Measurements from ENCODE around the gene SNRPD1.
"Not testable (repeated sequence)": the region's sequence is repeated elsewhere in the genome, so short reads cannot be mapped to it uniquely, and the experiment has no call there.

SNRPD1 gene

DNA sequence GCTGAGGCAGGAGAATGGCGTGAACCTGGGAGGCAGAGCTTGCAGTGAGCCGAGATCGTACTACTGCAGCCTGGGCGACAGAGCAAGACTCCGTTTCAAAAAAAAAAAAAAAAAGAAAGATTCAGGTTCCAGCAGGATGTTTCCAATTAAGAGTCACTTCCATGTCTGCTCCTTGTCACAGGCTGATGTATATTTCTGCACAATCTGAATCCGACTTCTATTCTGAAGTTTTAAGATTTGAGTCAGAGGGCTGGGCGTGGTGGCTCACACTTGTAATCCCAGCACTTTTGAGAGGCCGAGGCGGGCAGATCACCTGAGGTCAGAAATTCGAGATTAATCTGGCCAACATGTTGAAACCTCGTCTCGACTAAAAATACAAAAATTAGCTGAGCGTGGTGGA is 24.7 kb downstream of the SNRPD1 start:
- H3K9ac ChIP-seq (ENCODE audit: low read depth in 1 of 2, low read length in 2 of 2) = no peak overlapping the region
- no peak overlapping the region for H3K27ac ChIP-seq (ENCODE audit: low read depth, low read length)
- H3K4me1 ChIP-seq (ENCODE audit: control insufficient read depth in 1 of 2, insufficient read depth in 2 of 2, low read length in 2 of 2) = no peaks in the 10 kb centered on the region
- H3K9me3 ChIP-seq (ENCODE audit: control insufficient read depth in 1 of 2, low read length in 2 of 2) = no peaks in the 10 kb centered on the region
- no peak overlapping the region for H3K4me3 ChIP-seq (ENCODE audit: low read depth in 1 of 2, low read length in 2 of 2)
- no peaks in the 10 kb centered on the region for H3K27me3 ChIP-seq (ENCODE audit: control insufficient read depth in 1 of 2, insufficient read depth in 2 of 2, low read length in 2 of 2)
- peaks cover 1 to 8% of the 10 kb centered on the region in 2 donors for H3K36me3 ChIP-seq (ENCODE audit: control insufficient read depth in 1 of 2, insufficient read depth in 2 of 2, low read length in 2 of 2)

DNA sequence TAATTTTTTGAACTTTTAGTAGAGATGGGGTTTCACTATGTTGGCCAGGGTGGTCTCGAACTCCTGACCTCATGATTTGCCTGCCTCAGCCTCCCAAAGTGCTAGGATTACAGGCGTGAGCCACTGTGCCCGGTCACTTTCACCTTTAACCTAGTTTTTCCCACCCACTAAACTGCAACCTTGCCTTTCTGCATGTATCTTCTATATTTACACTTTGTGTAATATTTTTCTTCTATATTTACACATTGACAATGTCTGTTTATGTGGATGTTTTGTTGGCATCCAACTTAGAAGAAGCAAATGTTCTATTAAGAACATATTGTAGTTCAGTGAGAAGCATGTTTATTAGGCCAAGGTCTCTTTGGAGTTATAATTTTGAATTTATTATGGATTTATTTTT is 26.7 kb downstream of the SNRPD1 start:
- no peak overlapping the region for H3K27ac ChIP-seq (ENCODE audit: low read depth, low read length)
- no peaks in the 10 kb centered on the region for H3K9me3 ChIP-seq (ENCODE audit: control insufficient read depth in 1 of 2, low read length in 2 of 2)
- H3K27me3 ChIP-seq (ENCODE audit: control insufficient read depth in 1 of 2, insufficient read depth in 2 of 2, low read length in 2 of 2) = no peaks in the 10 kb centered on the region
- H3K9ac ChIP-seq (ENCODE audit: low read depth in 1 of 2, low read length in 2 of 2) = no peak overlapping the region
- H3K4me1 ChIP-seq (ENCODE audit: control insufficient read depth in 1 of 2, insufficient read depth in 2 of 2, low read length in 2 of 2) = no peaks in the 10 kb centered on the region
- H3K4me3 ChIP-seq (ENCODE audit: low read depth in 1 of 2, low read length in 2 of 2) = no peak overlapping the region
- peaks cover 0 to 5% of the 10 kb centered on the region in 2 donors for H3K36me3 ChIP-seq (ENCODE audit: control insufficient read depth in 1 of 2, insufficient read depth in 2 of 2, low read length in 2 of 2)

GRCh38 chr18:21640375-21640774 is 28.3 kb downstream of the SNRPD1 start:
- not testable (repeated sequence) for H3K36me3 ChIP-seq (ENCODE audit: control insufficient read depth in 1 of 2, insufficient read depth in 2 of 2, low read length in 2 of 2); H3K9me3 ChIP-seq (ENCODE audit: control insufficient read depth in 1 of 2, low read length in 2 of 2); H3K27ac ChIP-seq (ENCODE audit: low read depth, low read length); H3K27me3 ChIP-seq (ENCODE audit: control insufficient read depth in 1 of 2, insufficient read depth in 2 of 2, low read length in 2 of 2); H3K4me3 ChIP-seq (ENCODE audit: low read depth in 1 of 2, low read length in 2 of 2); H3K4me1 ChIP-seq (ENCODE audit: control insufficient read depth in 1 of 2, insufficient read depth in 2 of 2, low read length in 2 of 2); H3K9ac ChIP-seq (ENCODE audit: low read depth in 1 of 2, low read length in 2 of 2)

GRCh38 chr18:21650311-21650710 is 38.2 kb downstream of the SNRPD1 start:
- H3K4me1 ChIP-seq (ENCODE audit: control insufficient read depth in 1 of 2, insufficient read depth in 2 of 2, low read length in 2 of 2) = no peaks in the 10 kb centered on the region
- H3K27ac ChIP-seq (ENCODE audit: low read depth, low read length) = no peak overlapping the region
- no peak overlapping the region for H3K9ac ChIP-seq (ENCODE audit: low read depth in 1 of 2, low read length in 2 of 2)
- H3K27me3 ChIP-seq (ENCODE audit: control insufficient read depth in 1 of 2, insufficient read depth in 2 of 2, low read length in 2 of 2) = no peaks in the 10 kb centered on the region
- H3K9me3 ChIP-seq (ENCODE audit: control insufficient read depth in 1 of 2, low read length in 2 of 2) = no peaks in the 10 kb centered on the region
- H3K36me3 ChIP-seq (ENCODE audit: control insufficient read depth in 1 of 2, insufficient read depth in 2 of 2, low read length in 2 of 2) = peaks cover 4 to 9% of the 10 kb centered on the region in 2 donors
- H3K4me3 ChIP-seq (ENCODE audit: low read depth in 1 of 2, low read length in 2 of 2) = no peak overlapping the region

DNA sequence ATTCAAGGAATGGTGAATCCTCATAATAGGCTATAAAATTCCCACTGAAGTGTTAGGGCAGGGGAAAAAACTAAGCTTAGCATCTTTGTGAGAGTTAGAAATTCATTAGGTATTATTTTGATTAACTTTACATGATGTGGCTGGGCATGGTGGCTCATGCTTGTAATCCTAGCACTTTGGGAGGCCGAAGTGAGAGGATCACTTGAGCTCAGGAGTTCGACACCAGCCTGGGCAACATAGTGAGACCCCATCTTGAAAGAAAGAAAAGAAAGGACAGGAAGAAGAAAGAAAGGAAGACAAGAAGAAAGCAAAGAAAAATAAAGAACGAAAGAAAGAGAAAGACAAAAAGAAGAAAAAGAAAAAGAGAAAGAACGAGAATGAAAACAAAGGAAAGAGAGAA is 40.0 kb downstream of the SNRPD1 start:
- Histone ChIP-seq H3K9me3 (ENCODE audit: control insufficient read depth in 1 of 2, low read length in 2 of 2) (no peaks in the 10 kb centered on the region), H3K36me3 (ENCODE audit: control insufficient read depth in 1 of 2, insufficient read depth in 2 of 2, low read length in 2 of 2) (peaks cover 4 to 13% of the 10 kb centered on the region in 2 donors), H3K27ac (ENCODE audit: low read depth, low read length) (no peak overlapping the region), H3K4me3 (ENCODE audit: low read depth in 1 of 2, low read length in 2 of 2) (no peak overlapping the region), H3K4me1 (ENCODE audit: control insufficient read depth in 1 of 2, insufficient read depth in 2 of 2, low read length in 2 of 2) (no peaks in the 10 kb centered on the region), H3K9ac (ENCODE audit: low read depth in 1 of 2, low read length in 2 of 2) (no peak overlapping the region), H3K27me3 (ENCODE audit: control insufficient read depth in 1 of 2, insufficient read depth in 2 of 2, low read length in 2 of 2) (no peaks in the 10 kb centered on the region)

DNA sequence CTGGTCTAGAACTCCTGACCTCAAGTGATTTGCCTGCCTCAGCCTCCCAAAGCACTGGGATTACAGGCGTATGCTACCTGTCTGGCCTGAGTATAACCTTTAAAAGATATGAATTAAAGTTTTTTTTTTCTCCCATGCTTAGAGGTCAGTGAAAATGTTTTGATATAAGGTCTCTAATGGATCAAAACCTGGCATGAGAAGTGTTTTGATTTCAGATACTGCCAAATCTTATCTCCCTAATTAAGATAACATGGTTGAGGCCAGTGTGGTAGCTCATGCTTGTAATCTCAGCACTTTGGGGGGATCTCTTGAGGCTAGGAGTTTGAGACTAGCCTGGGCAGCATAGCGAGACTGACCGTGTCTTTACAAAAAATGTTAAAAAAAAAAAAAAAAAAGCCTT is 41.2 kb downstream of the SNRPD1 start:
- Histone ChIP-seq H3K27ac (ENCODE audit: low read depth, low read length) (no peak overlapping the region), H3K36me3 (ENCODE audit: control insufficient read depth in 1 of 2, insufficient read depth in 2 of 2, low read length in 2 of 2) (peaks cover 4 to 15% of the 10 kb centered on the region in 2 donors), H3K9ac (ENCODE audit: low read depth in 1 of 2, low read length in 2 of 2) (no peak overlapping the region), H3K4me3 (ENCODE audit: low read depth in 1 of 2, low read length in 2 of 2) (no peak overlapping the region), H3K9me3 (ENCODE audit: control insufficient read depth in 1 of 2, low read length in 2 of 2) (no peaks in the 10 kb centered on the region), H3K4me1 (ENCODE audit: control insufficient read depth in 1 of 2, insufficient read depth in 2 of 2, low read length in 2 of 2) (no peaks in the 10 kb centered on the region), H3K27me3 (ENCODE audit: control insufficient read depth in 1 of 2, insufficient read depth in 2 of 2, low read length in 2 of 2) (no peaks in the 10 kb centered on the region)

DNA sequence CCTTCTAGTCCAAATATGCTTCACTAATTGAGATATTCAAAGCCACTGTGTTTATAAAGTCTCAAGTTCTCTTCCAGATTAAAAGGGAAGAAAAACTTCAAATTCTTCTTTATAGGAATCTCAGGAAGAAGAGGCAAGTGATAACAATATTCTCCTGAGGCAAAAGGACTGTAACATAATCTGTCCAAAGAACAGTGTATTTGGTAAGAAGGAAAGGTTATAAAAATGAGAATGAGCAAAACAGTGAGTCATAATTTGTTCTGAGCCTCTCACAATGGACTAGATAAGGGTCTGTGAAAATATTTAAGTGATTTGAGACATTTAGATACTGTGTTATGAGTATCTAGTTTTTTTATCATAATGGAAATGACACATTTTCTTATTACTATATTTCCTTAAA is 44.3 kb downstream of the SNRPD1 start:
- no peaks in the 10 kb centered on the region for H3K9me3 ChIP-seq (ENCODE audit: control insufficient read depth in 1 of 2, low read length in 2 of 2)
- H3K27me3 ChIP-seq (ENCODE audit: control insufficient read depth in 1 of 2, insufficient read depth in 2 of 2, low read length in 2 of 2) = no peaks in the 10 kb centered on the region
- H3K36me3 ChIP-seq (ENCODE audit: control insufficient read depth in 1 of 2, insufficient read depth in 2 of 2, low read length in 2 of 2) = peaks cover 4 to 8% of the 10 kb centered on the region in 2 donors
- H3K9ac ChIP-seq (ENCODE audit: low read depth in 1 of 2, low read length in 2 of 2) = no peak overlapping the region
- no peak overlapping the region for H3K27ac ChIP-seq (ENCODE audit: low read depth, low read length)
- no peak overlapping the region for H3K4me3 ChIP-seq (ENCODE audit: low read depth in 1 of 2, low read length in 2 of 2)
- H3K4me1 ChIP-seq (ENCODE audit: control insufficient read depth in 1 of 2, insufficient read depth in 2 of 2, low read length in 2 of 2) = no peaks in the 10 kb centered on the region

DNA sequence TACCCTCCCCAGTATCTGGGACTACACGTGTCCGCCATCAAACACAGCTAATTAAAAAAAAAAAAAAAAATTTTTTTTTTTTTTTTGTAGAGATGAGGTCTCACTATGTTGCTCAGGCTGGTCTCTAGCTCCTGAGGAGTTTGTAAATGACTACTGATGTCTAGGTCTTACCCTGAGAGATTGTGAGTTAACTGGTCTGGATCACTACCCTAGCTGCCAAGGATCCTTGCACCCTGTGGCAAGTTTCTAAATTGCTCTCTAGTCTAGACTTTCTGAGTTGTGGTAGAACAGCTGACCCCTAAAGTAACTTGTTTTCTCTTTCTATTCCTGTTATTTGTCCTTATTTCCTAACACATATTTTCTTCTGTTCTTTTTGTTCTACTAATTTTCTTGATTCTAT is 48.0 kb downstream of the SNRPD1 start:
- Histone ChIP-seq H3K4me3 (ENCODE audit: low read depth in 1 of 2, low read length in 2 of 2) (no peak overlapping the region), H3K27ac (ENCODE audit: low read depth, low read length) (no peak overlapping the region), H3K36me3 (ENCODE audit: control insufficient read depth in 1 of 2, insufficient read depth in 2 of 2, low read length in 2 of 2) (peaks cover 11 to 17% of the 10 kb centered on the region in 2 donors), H3K4me1 (ENCODE audit: control insufficient read depth in 1 of 2, insufficient read depth in 2 of 2, low read length in 2 of 2) (no peaks in the 10 kb centered on the region), H3K9me3 (ENCODE audit: control insufficient read depth in 1 of 2, low read length in 2 of 2) (no peaks in the 10 kb centered on the region), H3K9ac (ENCODE audit: low read depth in 1 of 2, low read length in 2 of 2) (no peak overlapping the region), H3K27me3 (ENCODE audit: control insufficient read depth in 1 of 2, insufficient read depth in 2 of 2, low read length in 2 of 2) (no peaks in the 10 kb centered on the region)

DNA sequence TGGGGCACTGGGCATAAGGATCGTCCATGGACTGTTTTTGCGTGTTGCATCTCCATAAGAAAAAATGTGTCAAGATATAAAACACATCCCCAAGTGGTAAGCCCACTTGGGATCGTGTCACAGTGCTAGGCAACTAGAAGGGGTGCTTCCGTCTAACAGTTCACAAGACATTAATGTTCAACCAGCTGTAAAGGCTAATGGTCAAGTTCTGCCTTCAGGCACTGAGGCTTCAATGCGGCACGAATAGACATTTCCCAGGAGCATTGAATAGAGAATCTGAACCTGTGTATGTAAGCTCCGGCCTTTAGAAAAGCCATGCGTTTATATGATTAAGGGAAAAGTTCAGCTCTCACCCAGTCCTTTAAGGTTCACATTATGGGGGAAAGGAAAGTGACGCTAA is 50.5 kb downstream of the SNRPD1 start:
- Histone ChIP-seq H3K4me1 (ENCODE audit: control insufficient read depth in 1 of 2, insufficient read depth in 2 of 2, low read length in 2 of 2) (no peaks in the 10 kb centered on the region), H3K9me3 (ENCODE audit: control insufficient read depth in 1 of 2, low read length in 2 of 2) (no peaks in the 10 kb centered on the region), H3K4me3 (ENCODE audit: low read depth in 1 of 2, low read length in 2 of 2) (no peak overlapping the region), H3K27me3 (ENCODE audit: control insufficient read depth in 1 of 2, insufficient read depth in 2 of 2, low read length in 2 of 2) (no peaks in the 10 kb centered on the region), H3K27ac (ENCODE audit: low read depth, low read length) (no peak overlapping the region), H3K36me3 (ENCODE audit: control insufficient read depth in 1 of 2, insufficient read depth in 2 of 2, low read length in 2 of 2) (peaks cover 11 to 13% of the 10 kb centered on the region in 2 donors), H3K9ac (ENCODE audit: low read depth in 1 of 2, low read length in 2 of 2) (no peak overlapping the region)

- Histone ChIP-seq H3K4me1 (ENCODE audit: control insufficient read depth in 1 of 2, insufficient read depth in 2 of 2, low read length in 2 of 2) (peaks cover 1 to 2% of the 10 kb centered on the region in 2 donors), H3K36me3 (ENCODE audit: control insufficient read depth in 1 of 2, insufficient read depth in 2 of 2, low read length in 2 of 2) (peaks cover 11% of the 10 kb centered on the region in 2 donors)
These were observed 51.5 kb downstream of the SNRPD1 start for GRCh38 chr18:21663578-21663977.

GRCh38 chr18:21664069-21664468 is 52.0 kb downstream of the SNRPD1 start:
- Histone ChIP-seq H3K4me3 (ENCODE audit: low read depth in 1 of 2, low read length in 2 of 2) (no peak overlapping the region), H3K9me3 (ENCODE audit: control insufficient read depth in 1 of 2, low read length in 2 of 2) (no peaks in the 10 kb centered on the region), H3K36me3 (ENCODE audit: control insufficient read depth in 1 of 2, insufficient read depth in 2 of 2, low read length in 2 of 2) (peaks cover 11% of the 10 kb centered on the region in 2 donors), H3K27me3 (ENCODE audit: control insufficient read depth in 1 of 2, insufficient read depth in 2 of 2, low read length in 2 of 2) (no peaks in the 10 kb centered on the region), H3K27ac (ENCODE audit: low read depth, low read length) (no peak overlapping the region), H3K9ac (ENCODE audit: low read depth in 1 of 2, low read length in 2 of 2) (no peak overlapping the region), H3K4me1 (ENCODE audit: control insufficient read depth in 1 of 2, insufficient read depth in 2 of 2, low read length in 2 of 2) (peaks cover 6% of the 10 kb centered on the region in 2 donors)

More at GRCh38 chr18:21663578-21663977, 51.5 kb downstream of the SNRPD1 start:
- Histone ChIP-seq H3K9ac (ENCODE audit: low read depth in 1 of 2, low read length in 2 of 2) (no peak overlapping the region), H3K27me3 (ENCODE audit: control insufficient read depth in 1 of 2, insufficient read depth in 2 of 2, low read length in 2 of 2) (no peaks in the 10 kb centered on the region), H3K9me3 (ENCODE audit: control insufficient read depth in 1 of 2, low read length in 2 of 2) (no peaks in the 10 kb centered on the region), H3K4me3 (ENCODE audit: low read depth in 1 of 2, low read length in 2 of 2) (no peak overlapping the region), H3K27ac (ENCODE audit: low read depth, low read length) (no peak overlapping the region)
